K562 (cell line): ENCODE results near the gene IRF2. TPM values are rescaled to one million over a fixed set of nuclear protein-coding genes. Genes with fewer than 3 reads are reported as not detected.
A peak's percentile ranks its signal among the peaks of the same experiment; 100 is the strongest.

Experiments used
- ADNP ChIP-seq: fragments of 200-800 bp; sonication (Bioruptor generic); IDR thresholded peaks from 2 replicates; pipeline ENCODE4 v1.6.1; 2016; ENCODE audit warnings: missing genetic modification characterization, missing compliant biosample characterization
- C11orf30 ChIP-seq: fragments of 450-650 bp; IDR thresholded peaks from 2 replicates; pipeline ENCODE4 v1.6.1; 2016; ENCODE audit warnings: low read depth, mild to moderate bottlenecking
- CREB5 ChIP-seq: fragments of 250-450 bp; sonication (Bioruptor Pico); IDR thresholded peaks from 2 replicates; pipeline ENCODE4 v1.5.0; 2020; ENCODE audit warnings: mild to moderate bottlenecking
- FIP1L1 ChIP-seq: fragments of 200-400 bp; formaldehyde crosslinking; IDR thresholded peaks from 2 replicates; pipeline ENCODE4 v1.6.1; 2018; ENCODE audit warnings: mild to moderate bottlenecking, low read depth, low read length; ENCODE audit not compliant: poor library complexity, severe bottlenecking
- FOXK2 ChIP-seq, 2 experiments: fragments of 450-650 bp; IDR thresholded peaks in 1 of 2; conservative IDR thresholded peaks in 1 of 2; 2 replicates each; pipeline ENCODE4 v1.6.1; 2016; ENCODE audit warnings: low read depth in 2 of 2, mild to moderate bottlenecking in 1 of 2
- GTF2A2 ChIP-seq: IDR thresholded peaks from 2 replicates; pipeline ENCODE4 v1.6.1; 2016; ENCODE audit warnings: mild to moderate bottlenecking, missing genetic modification characterization, missing compliant biosample characterization
- HNRNPL ChIP-seq: fragments of 200-400 bp; formaldehyde crosslinking; IDR thresholded peaks from 2 replicates; pipeline ENCODE4 v1.6.1; 2017; ENCODE audit warnings: low read depth, mild to moderate bottlenecking, low read length
- MAFF ChIP-seq: IDR thresholded peaks from 2 replicates; pipeline ENCODE4 v1.6.1; 2012; ENCODE audit warnings: low read length, improper control_type of control experiment
- NCOA4 ChIP-seq: fragments of 450-650 bp; IDR thresholded peaks from 2 replicates; pipeline ENCODE4 v1.6.1; 2018; ENCODE audit warnings: mild to moderate bottlenecking; ENCODE audit not compliant: partially characterized antibody
- NFE2L1 ChIP-seq: fragments of 450-650 bp; IDR thresholded peaks from 2 replicates; pipeline ENCODE4 v1.6.1; 2016; ENCODE audit warnings: missing genetic modification characterization, low read depth, mild to moderate bottlenecking, missing compliant biosample characterization, moderate library complexity, borderline replicate concordance
- TEAD4 ChIP-seq, 2 experiments: sonication (generic) in 1 of 2; formaldehyde crosslinking in 1 of 2; IDR thresholded peaks; 2 replicates each; pipeline versions ENCODE4 v1.6.1 to v1.8.0; 2012 to 2022; ENCODE audit warnings: borderline replicate concordance in 1 of 2, inconsistent platforms in 1 of 2, low read length in 1 of 2, mild to moderate bottlenecking in 1 of 2, missing genetic modification reagents in 1 of 2
- THAP7 ChIP-seq: fragments of 250-450 bp; sonication (Bioruptor Pico); IDR thresholded peaks from 2 replicates; pipeline ENCODE4 v1.5.0; 2021
- TRIM24 ChIP-seq, 2 experiments: fragments of 450-650 bp; IDR thresholded peaks; 2 replicates each; pipeline ENCODE4 v1.6.1; 2016
- ZBTB26 ChIP-seq: fragments of 450-650 bp; formaldehyde crosslinking; IDR thresholded peaks from 2 replicates; pipeline ENCODE4 v1.4.0; 2022; ENCODE audit warnings: missing genetic modification characterization
- ZNF143 ChIP-seq: sonication (generic); formaldehyde crosslinking; IDR thresholded peaks from 2 replicates; pipeline ENCODE4 v1.9.0; 2022; ENCODE audit warnings: mild to moderate bottlenecking, missing genetic modification reagents
- ZNF212 ChIP-seq: fragments of 450-650 bp; formaldehyde crosslinking; IDR thresholded peaks from 2 replicates; pipeline ENCODE4 v1.4.0; 2020; ENCODE audit warnings: mild to moderate bottlenecking
- ZNF253 ChIP-seq: fragments of 250-450 bp; sonication (Bioruptor Pico); conservative IDR thresholded peaks from 2 replicates; pipeline ENCODE4 v1.6.1; 2021; ENCODE audit warnings: mild to moderate bottlenecking
- ZNF316 ChIP-seq: fragments of 450-650 bp; IDR thresholded peaks from 2 replicates; pipeline ENCODE4 v1.6.1; 2016
- ZNF384 ChIP-seq: IDR thresholded peaks from 2 replicates; pipeline ENCODE4 v1.6.1; 2012; ENCODE audit warnings: low read depth, low read length, improper control_type of control experiment
- polyA plus RNA-seq, 8 experiments: library from polyadenylated mRNA; depleted of rRNA in 4 of 8; stranded (reverse) in 5 of 8; unstranded in 3 of 8; fragments of >200 nt; fragmentation: Nextera tagmentation in 2 of 8; fragmentation: Illumina TruSeq in 1 of 8; extraction: Ambion mirVana in 2 of 8; extraction: Trizol in 1 of 8; gene quantifications; 2 replicates each; pipeline versions ENCODE4 v1.2.1 to v1.2.3, GENCODE V29; 2011 to 2014; ENCODE audit warnings: inconsistent platforms in 1 of 8, missing spikeins in 1 of 8
- total RNA-seq, 7 experiments: library from RNA; depleted of rRNA in 6 of 7; stranded (reverse); fragments of >200 nt in 6 of 7; fragmentation: Illumina TruSeq in 2 of 7; extraction: Trizol in 2 of 7; gene quantifications; 2 replicates each; pipeline versions ENCODE4 v1.2.1 to v1.2.3, GENCODE V29; 2011 to 2021; ENCODE audit warnings: low replicate concordance in 1 of 7
- TF ChIP-seq, protein P1 (sequence below): sonication (generic); formaldehyde crosslinking; IDR thresholded peaks from 2 replicates; pipeline ENCODE4 v1.8.0; 2022; ENCODE audit warnings: mild to moderate bottlenecking, low read depth, missing genetic modification reagents
- TF ChIP-seq, protein P2 (sequence below): sonication (generic); formaldehyde crosslinking; IDR thresholded peaks from 2 replicates; pipeline ENCODE4 v1.8.0; 2022; ENCODE audit warnings: missing genetic modification reagents, mild to moderate bottlenecking, moderate library complexity, borderline replicate concordance
- TF ChIP-seq, protein P3 (sequence below): sonication (generic); formaldehyde crosslinking; IDR thresholded peaks from 2 replicates; pipeline ENCODE4 v1.8.0; 2022; ENCODE audit warnings: missing genetic modification reagents, mild to moderate bottlenecking, borderline replicate concordance

The IRF2 gene
- total and polyA plus RNA-seq, 9 of the 15 experiments (the other 6 are each of a cell fraction or from before 2014, with no cell fraction given) = 7.1 to 17.1 (median 11.3) TPM

- TF ChIP-seq FIP1L1 (no peak), MAFF (0 out of 2 replicates have a peak, but pooled peaks have one; percentile 1), ZNF143 (CRISPR knock-in tag) (no peak), TEAD4 (IDR thresholded peaks at IDR 0.05; ENCODE audit: low read length) (no peak), TEAD4 (CRISPR knock-in tag; IDR thresholded peaks at IDR 0.05; ENCODE audit: borderline replicate concordance) (no peak), C11orf30 (peak; percentile 52; the same call in 1 of the 2 replicates), CREB5 (CRISPR knock-in tag) (no peak), NFE2L1 (tag) (no peak), GTF2A2 (tag) (no peak), ZNF253 (CRISPR knock-in tag) (no peak), ZNF212 (CRISPR knock-in tag) (no peak), ZNF316 (peak; percentile 67), HNRNPL (no peak), TRIM24 (IDR thresholded peaks at IDR 0.05) (no peak), NCOA4 (no peak), THAP7 (CRISPR knock-in tag) (no peak), ZNF384 (no peak), FOXK2 (conservative IDR thresholded peaks at IDR 0.05 in 1 of 2, IDR thresholded peaks at IDR 0.05 in 1 of 2; ENCODE audit: low read depth in 2 of 2) (no peak), ADNP (tag) (no peak), ZBTB26 (CRISPR knock-in tag) (no peak)
- TF ChIP-seq, protein P1, sequence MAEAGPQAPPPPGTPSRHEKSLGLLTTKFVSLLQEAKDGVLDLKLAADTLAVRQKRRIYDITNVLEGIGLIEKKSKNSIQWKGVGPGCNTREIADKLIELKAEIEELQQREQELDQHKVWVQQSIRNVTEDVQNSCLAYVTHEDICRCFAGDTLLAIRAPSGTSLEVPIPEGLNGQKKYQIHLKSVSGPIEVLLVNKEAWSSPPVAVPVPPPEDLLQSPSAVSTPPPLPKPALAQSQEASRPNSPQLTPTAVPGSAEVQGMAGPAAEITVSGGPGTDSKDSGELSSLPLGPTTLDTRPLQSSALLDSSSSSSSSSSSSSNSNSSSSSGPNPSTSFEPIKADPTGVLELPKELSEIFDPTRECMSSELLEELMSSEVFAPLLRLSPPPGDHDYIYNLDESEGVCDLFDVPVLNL (CRISPR knock-in tag) = no peak
- TF ChIP-seq, protein P2, sequence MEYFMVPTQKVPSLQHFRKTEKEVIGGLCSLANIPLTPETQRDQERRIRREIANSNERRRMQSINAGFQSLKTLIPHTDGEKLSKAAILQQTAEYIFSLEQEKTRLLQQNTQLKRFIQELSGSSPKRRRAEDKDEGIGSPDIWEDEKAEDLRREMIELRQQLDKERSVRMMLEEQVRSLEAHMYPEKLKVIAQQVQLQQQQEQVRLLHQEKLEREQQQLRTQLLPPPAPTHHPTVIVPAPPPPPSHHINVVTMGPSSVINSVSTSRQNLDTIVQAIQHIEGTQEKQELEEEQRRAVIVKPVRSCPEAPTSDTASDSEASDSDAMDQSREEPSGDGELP (CRISPR knock-in tag) = no peak
- TF ChIP-seq, protein P3, sequence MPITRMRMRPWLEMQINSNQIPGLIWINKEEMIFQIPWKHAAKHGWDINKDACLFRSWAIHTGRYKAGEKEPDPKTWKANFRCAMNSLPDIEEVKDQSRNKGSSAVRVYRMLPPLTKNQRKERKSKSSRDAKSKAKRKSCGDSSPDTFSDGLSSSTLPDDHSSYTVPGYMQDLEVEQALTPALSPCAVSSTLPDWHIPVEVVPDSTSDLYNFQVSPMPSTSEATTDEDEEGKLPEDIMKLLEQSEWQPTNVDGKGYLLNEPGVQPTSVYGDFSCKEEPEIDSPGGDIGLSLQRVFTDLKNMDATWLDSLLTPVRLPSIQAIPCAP (CRISPR knock-in tag) = no peak
Observed at GRCh38 chr4:184409911-184410692, 64.2 kb downstream of the IRF2 start (continued).
